Psoas muscle (tissue), 8 donors: Measurements from ENCODE around the gene INPP5J. TPM values are rescaled to one million over a fixed set of nuclear protein-coding genes. Genes with fewer than 3 reads are reported as not detected.

Source experiments
- ATAC-seq, 4 donors: fragments of 200-7000 bp; cut with Tn5 transposase; one replicate each; pipeline ENCODE4 v1.9.1; 2020; ENCODE audit warnings: moderate library complexity in 3 of 4, mild to moderate bottlenecking in 2 of 4
- DNase-seq, 2 donors: peaks; one replicate each; pipeline ENCODE4 v3.0.0-alpha.2; 2020
- H3K27ac ChIP-seq: fragments of 200-600 bp; one replicate; pipeline ENCODE4 v1.8.0; 2022
- H3K27me3 ChIP-seq, 3 donors: fragments of 200-600 bp in 1 of 3; one replicate each; pipeline versions ENCODE4 v1.6.1 to v1.8.0; 2013 to 2022; ENCODE audit warnings: low read length in 2 of 3, mild to moderate bottlenecking in 2 of 3, moderate library complexity in 1 of 3; ENCODE audit not compliant: insufficient read depth in 3 of 3
- H3K36me3 ChIP-seq, 2 donors: fragments of 200-600 bp in 1 of 2; one replicate each; pipeline versions ENCODE4 v1.6.1 to v1.8.0; 2013 to 2022; ENCODE audit warnings: low read depth in 1 of 2, mild to moderate bottlenecking in 1 of 2, moderate library complexity in 1 of 2; ENCODE audit not compliant: insufficient read depth in 1 of 2
- H3K4me1 ChIP-seq: fragments of 200-600 bp; one replicate; pipeline ENCODE4 v1.8.0; 2022
- H3K4me3 ChIP-seq: fragments of 200-600 bp; one replicate; pipeline ENCODE4 v1.8.0; 2022; ENCODE audit warnings: mild to moderate bottlenecking
- H3K9me3 ChIP-seq: fragments of 200-600 bp; one replicate; pipeline ENCODE4 v1.8.0; 2022
- WGBS, 3 donors: extraction: QIAGEN DNeasy Blood & Tissue Kit; methylation state at CpG; one replicate each; pipeline versions ENCODE4 v1.1.6 to v1.1.7; 2013; 5-methylcytosine and 5-hydroxymethylcytosine counted together
- intact Hi-C, 2 donors: fragments of 100-400 bp; cut with DNase I; formaldehyde crosslinking; loops; one replicate each; pipeline versions ENCODE4 v1.11.0 to v1.14.2; 2022
- polyA plus RNA-seq, 3 donors: library from polyadenylated mRNA; stranded (reverse); fragments of 200-250 nt; gene quantifications; one replicate each; pipeline ENCODE4 v1.2.3, GENCODE V29; 2013
- total RNA-seq, 4 donors: library from RNA; stranded (reverse); fragmentation: NEBNext Ultra II Directional in 2 of 4; extraction: Animal tissue kit (Norgen Biotek cat#: 25700) in 2 of 4; gene quantifications; one replicate each; pipeline versions ENCODE4 v1.2.1 to v1.2.4, GENCODE V29; 2021 to 2023
- TF ChIP-seq, protein P1 (sequence below): fragments of 200-600 bp; IDR thresholded peaks from one replicate; pipeline ENCODE4 v1.8.0; 2022; ENCODE audit warnings: antibody characterized with exemption
- donor health status: healthy with polysubstance abuse.
- donor health status: DM: no; HTN: no; CAD: no; lungs with moderate emphysema.
- donor health status: Bipolar disorder and iron deficiency.
- donor health status: healthy.
- donor health status: DM: yes; HTN: yes; CAD: no.
- donor health status: DM: no; HTN: no; CAD: no.
- donor health status: DM: no; HTN: no; CAD: no.
- donor health status: DM: yes; HTN: yes; CAD: no.

INPP5J gene
- total and polyA plus RNA-seq, 7 donors, result 0.14 to 4.4 (median 1.3) TPM

DNA sequence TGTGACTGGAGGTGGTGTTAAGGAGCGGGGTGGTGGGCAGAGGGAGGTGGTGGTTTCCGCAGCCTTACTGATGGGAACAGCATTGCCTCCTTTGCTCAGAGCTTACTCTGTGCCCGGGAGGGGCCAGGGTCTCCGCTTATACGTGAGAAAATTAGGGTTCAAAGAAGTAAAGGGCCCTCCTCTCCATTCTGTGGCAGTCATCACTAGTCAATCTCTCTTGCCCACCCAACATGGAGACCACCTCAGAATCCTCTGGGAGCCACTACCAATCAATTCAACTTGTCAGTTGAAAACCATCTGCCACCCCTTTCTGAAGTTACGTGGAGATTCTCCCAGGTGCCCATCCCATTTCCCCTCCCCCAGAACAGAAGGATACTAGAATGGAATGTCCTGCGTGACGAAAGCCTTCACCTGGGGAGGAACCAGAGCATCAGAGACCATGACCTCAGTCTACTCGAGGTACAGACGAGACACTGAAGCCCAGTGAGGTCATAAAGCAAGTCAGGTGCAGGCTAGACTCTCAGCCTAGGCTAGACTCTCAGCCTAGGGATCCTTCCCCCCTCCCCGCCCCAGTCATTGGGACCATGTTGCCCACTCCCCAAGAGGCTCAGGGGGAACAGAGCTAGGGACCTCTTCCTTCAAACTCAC lies 17.4 kb upstream of the INPP5J start:
- intact Hi-C loops, result loop anchor here (5.0 to 10.0 kb wide), 3 partner anchors 42 to 169 kb away; no protein-coding TSS in a partner anchor
- Histone ChIP-seq H3K36me3 (peaks cover 0 to 34% of the 10 kb centered on the region in 2 donors), H3K9me3 (no peaks in the 10 kb centered on the region), H3K4me1 (peaks cover 32% of the 10 kb centered on the region), H3K27ac (peak overlapping the region; percentile 89), H3K4me3 (no peak overlapping the region), H3K27me3 (no peaks in the 10 kb centered on the region)
- TF ChIP-seq, protein P1, sequence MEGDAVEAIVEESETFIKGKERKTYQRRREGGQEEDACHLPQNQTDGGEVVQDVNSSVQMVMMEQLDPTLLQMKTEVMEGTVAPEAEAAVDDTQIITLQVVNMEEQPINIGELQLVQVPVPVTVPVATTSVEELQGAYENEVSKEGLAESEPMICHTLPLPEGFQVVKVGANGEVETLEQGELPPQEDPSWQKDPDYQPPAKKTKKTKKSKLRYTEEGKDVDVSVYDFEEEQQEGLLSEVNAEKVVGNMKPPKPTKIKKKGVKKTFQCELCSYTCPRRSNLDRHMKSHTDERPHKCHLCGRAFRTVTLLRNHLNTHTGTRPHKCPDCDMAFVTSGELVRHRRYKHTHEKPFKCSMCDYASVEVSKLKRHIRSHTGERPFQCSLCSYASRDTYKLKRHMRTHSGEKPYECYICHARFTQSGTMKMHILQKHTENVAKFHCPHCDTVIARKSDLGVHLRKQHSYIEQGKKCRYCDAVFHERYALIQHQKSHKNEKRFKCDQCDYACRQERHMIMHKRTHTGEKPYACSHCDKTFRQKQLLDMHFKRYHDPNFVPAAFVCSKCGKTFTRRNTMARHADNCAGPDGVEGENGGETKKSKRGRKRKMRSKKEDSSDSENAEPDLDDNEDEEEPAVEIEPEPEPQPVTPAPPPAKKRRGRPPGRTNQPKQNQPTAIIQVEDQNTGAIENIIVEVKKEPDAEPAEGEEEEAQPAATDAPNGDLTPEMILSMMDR, result no peak
- 67 to 79% (median 69%) methylated on average over 11 of the region's 11 CpGs for WGBS, 3 donors
- DNase-seq (no peak), ATAC-seq (no peak)

DNA sequence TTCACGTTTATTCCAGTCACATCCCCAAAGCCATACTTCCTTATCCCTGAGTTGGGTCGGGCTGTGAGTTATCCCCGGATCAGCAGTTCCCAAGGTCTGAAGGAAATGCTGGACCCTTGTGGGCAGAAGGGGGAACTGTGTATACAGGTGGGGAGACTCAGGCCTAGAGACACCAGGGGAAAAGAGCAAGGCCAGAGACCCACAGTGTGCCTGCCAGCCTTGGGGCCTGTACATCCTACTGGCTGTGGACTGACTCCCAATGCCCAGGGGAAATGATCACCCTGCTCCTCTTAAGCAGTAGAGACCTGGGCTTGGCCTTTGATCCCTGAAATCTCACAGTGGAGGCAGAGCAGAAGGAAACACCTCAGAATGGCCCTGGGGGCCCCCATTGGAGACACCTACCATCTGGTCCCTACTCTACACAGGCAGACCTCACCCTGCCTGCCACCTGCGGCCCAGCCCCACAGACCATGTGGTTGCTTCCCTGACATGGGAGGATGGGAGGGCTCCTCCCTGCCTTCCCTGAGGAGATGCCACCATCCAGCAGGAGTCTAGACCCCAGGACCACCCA lies 16.7 kb upstream of the INPP5J start:
- peaks cover 0 to 27% of the 10 kb centered on the region in 2 donors for H3K36me3 ChIP-seq
- no peak for DNase-seq
- peak overlapping the region; percentile 76 for H3K4me3 ChIP-seq
- intact Hi-C loops, result loop anchor here (5.0 to 10.0 kb wide), 3 partner anchors 41 to 169 kb away; no protein-coding TSS in a partner anchor
- ATAC-seq, result no peak
- 40 to 57% (median 43%) methylated on average over 4 of the region's 4 CpGs for whole genome bisulfite sequencing, 3 donors
- peaks cover 29% of the 10 kb centered on the region for H3K4me1 ChIP-seq
- no peaks in the 10 kb centered on the region for H3K9me3 ChIP-seq
- H3K27ac ChIP-seq, result peak overlapping the region; percentile 89
- no peaks in the 10 kb centered on the region for H3K27me3 ChIP-seq
- TF ChIP-seq, protein P1, result no peak

DNA sequence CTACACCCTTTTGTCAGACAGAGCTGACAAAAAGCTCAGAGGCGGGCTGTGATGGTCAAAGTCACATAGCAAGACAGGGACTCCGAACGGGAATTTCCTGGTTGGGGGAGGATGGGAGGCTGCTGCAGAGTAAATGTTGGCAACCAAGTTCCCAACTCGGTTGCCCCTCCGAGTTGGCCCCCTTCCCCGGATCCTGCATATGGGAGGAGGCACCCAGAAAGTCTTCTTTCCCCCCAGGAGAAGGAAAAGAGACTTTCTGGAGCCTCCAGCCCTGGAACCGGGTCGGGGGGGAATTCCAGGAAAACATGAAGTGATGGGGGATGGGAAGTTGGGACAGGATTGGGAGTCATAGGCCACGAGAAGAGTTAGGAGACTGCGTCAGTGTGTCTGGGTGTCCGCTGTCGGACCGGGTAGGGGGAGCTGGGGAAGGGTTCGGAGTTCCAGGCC lies 16.0 kb upstream of the INPP5J start:
- 37 to 53% (median 44%) methylated on average over 14 of the region's 14 CpGs for WGBS, 3 donors
- TF ChIP-seq, protein P1, result no peak
- Histone ChIP-seq H3K27me3 (no peaks in the 10 kb centered on the region), H3K9me3 (no peaks in the 10 kb centered on the region), H3K4me3 (peak overlapping the region; percentile 76), H3K27ac (peak overlapping the region; percentile 89), H3K4me1 (peaks cover 23% of the 10 kb centered on the region), H3K36me3 (peaks cover 0 to 21% of the 10 kb centered on the region in 2 donors)
- DNase-seq (no peak), ATAC-seq (peak; percentile 2 to 15 (median 8))
- intact Hi-C loops, result loop anchor here (5.0 to 10.0 kb wide), 3 partner anchors 41 to 168 kb away; no protein-coding TSS in a partner anchor

DNA sequence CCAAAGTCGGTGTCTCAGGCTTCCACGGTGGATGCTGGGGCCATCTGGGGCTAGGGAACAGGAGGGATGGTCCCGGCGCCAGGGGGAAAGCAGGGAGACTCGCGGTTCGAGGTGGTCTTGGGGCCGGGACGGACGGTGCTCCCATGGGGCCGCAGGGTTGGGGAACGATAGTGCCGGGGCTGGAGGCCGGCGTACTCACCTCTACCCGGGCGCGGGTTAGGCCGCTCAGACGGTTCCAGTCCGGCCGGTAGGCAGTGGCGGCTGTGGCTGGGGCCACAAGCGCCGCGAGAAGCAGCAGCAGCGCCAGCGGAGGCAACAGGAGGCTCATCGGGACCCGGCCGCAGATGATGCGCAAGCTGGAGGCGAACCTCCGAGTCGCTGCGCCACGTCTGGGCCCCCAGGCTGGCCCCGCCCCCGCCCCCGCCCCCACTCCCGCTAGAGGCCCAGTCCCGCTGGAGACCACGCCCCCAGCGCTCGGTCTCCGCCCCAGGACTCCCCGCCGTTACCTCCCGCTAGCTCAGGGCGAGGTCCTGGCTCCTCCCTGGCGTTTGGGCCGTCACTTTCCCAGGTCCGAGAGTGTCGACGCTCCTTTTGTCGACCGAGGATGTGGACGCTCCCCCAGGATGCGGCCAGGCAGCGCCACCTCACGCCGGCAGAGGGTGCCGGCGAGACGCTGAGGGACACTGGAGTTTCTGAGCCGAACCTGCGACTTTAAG lies 15.4 kb upstream of the INPP5J start, which contains the start of gene SELENOM:
SELENOM (minus strand) TSS at position 391 of the 716 bp plus-strand sequence; CDS start at position 328, 63 bp downstream.
- DNase-seq, result peak; percentile 97 to 99
- WGBS, 3 donors, result 4 to 9% (median 4%) methylated on average over 44 to 67 of the region's 67 CpGs
- H3K36me3 ChIP-seq, result peaks cover 0 to 21% of the 10 kb centered on the region in 2 donors
- no peaks in the 10 kb centered on the region for H3K9me3 ChIP-seq
- peak; percentile 91 to 95 (median 92) for ATAC-seq
- peak within 1 kb of the TSS; percentile 89 for H3K27ac ChIP-seq
- intact Hi-C loops, result loop anchor here (5.0 to 10.0 kb wide), 3 partner anchors 40 to 167 kb away; no protein-coding TSS in a partner anchor
- no peaks in the 10 kb centered on the region for H3K27me3 ChIP-seq
- TF ChIP-seq, protein P1, result peak; percentile 92
- peaks cover 17% of the 10 kb centered on the region for H3K4me1 ChIP-seq
- H3K4me3 ChIP-seq, result peak within 1 kb of the TSS; percentile 76
